ENCODE measurements around the gene ANGPTL2.

Gene ANGPTL2

GRCh38 chr9:127144670-127145445 lies 22.4 kb upstream of the ANGPTL2 start:
- Histone ChIP-seq H3K4me2 (ENCODE audit: low read depth, low read length) (no peak overlapping the region), H3K27ac (ENCODE audit: low read length) (no peak overlapping the region), H3F3A (ENCODE audit: insufficient read depth, low read length) (no peaks in the 10 kb centered on the region), H4K20me1 (ENCODE audit: insufficient read depth, low read length) (no peaks in the 10 kb centered on the region), H3K79me2 (ENCODE audit: low read length) (no peaks in the 10 kb centered on the region), H2AFZ (ENCODE audit: low read length) (no peak overlapping the region), H3K9ac (ENCODE audit: low read length) (no peak overlapping the region), H3K4me3 (ENCODE audit: low read length) (no peak overlapping the region), H3K9me2 (replicated peaks; ENCODE audit: insufficient read depth, low read length) (no peaks in the 10 kb centered on the region), H3K4me1 (ENCODE audit: low read length) (no peaks in the 10 kb centered on the region), H3K27me3 (replicated peaks; ENCODE audit: insufficient read depth, low read length) (no peaks in the 10 kb centered on the region), H3K36me3 (replicated peaks; ENCODE audit: insufficient read depth, low read length) (no peaks in the 10 kb centered on the region), H3K9me3 (replicated peaks; ENCODE audit: insufficient read depth, low read length) (no peaks in the 10 kb centered on the region)
- DNase-seq = no peak
- TF ChIP-seq CTCF (IDR thresholded peaks at IDR 0.05; ENCODE audit: low read length) = no peak
- no peak for TF ChIP-seq EZH2phosphoT487 (IDR thresholded peaks at IDR 0.05; ENCODE audit: low read length)
- no peak for TF ChIP-seq EZH2 (optimal IDR thresholded peaks at IDR 0.05; ENCODE audit: low read depth, low read length)

DNA sequence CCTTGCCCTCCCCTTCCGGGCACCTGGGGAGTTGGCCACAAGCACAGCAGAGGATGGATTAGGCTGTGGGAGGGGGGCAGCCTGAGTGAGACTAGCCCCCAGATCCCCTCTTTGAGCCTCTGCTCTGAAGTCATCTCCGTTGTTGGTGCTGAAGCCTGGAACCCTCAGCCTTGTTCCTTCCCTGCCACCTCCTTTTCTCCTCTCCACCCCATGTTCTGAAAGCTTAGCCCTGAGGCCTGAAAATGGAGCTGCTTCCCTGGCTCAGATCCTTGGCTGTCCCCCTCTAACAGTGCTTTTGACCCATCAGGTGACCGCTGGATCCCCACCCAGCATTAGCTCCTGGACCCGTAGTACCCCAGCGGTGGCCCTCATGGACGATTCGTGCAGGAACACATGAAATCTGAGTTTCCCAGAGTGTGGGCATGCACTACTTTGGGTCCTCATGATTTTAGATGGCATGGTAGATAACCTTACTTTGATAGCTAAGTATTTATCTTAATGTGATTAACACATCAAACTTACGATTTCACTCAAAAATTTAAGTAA lies 21.6 kb upstream of the ANGPTL2 start:
- H3K36me3 ChIP-seq (replicated peaks; ENCODE audit: insufficient read depth, low read length) = no peaks in the 10 kb centered on the region
- H3K9me3 ChIP-seq (replicated peaks; ENCODE audit: insufficient read depth, low read length) = no peaks in the 10 kb centered on the region
- H3F3A ChIP-seq (ENCODE audit: insufficient read depth, low read length) = no peaks in the 10 kb centered on the region
- no peaks in the 10 kb centered on the region for H3K79me2 ChIP-seq (ENCODE audit: low read length)
- no peak overlapping the region for H2AFZ ChIP-seq (ENCODE audit: low read length)
- no peaks in the 10 kb centered on the region for H3K4me1 ChIP-seq (ENCODE audit: low read length)
- no peak overlapping the region for H3K9ac ChIP-seq (ENCODE audit: low read length)
- no peaks in the 10 kb centered on the region for H3K9me2 ChIP-seq (replicated peaks; ENCODE audit: insufficient read depth, low read length)
- H3K27ac ChIP-seq (ENCODE audit: low read length) = no peak overlapping the region
- no peaks in the 10 kb centered on the region for H4K20me1 ChIP-seq (ENCODE audit: insufficient read depth, low read length)
- no peaks in the 10 kb centered on the region for H3K27me3 ChIP-seq (replicated peaks; ENCODE audit: insufficient read depth, low read length)
- H3K4me2 ChIP-seq (ENCODE audit: low read depth, low read length) = no peak overlapping the region
- DNase-seq = no peak
- TF ChIP-seq EZH2 (optimal IDR thresholded peaks at IDR 0.05; ENCODE audit: low read depth, low read length) = no peak
- no peak for TF ChIP-seq EZH2phosphoT487 (IDR thresholded peaks at IDR 0.05; ENCODE audit: low read length)
- no peak for TF ChIP-seq CTCF (IDR thresholded peaks at IDR 0.05; ENCODE audit: low read length)
- no peak overlapping the region for H3K4me3 ChIP-seq (ENCODE audit: low read length)

- Histone ChIP-seq H2AFZ (ENCODE audit: low read length) (no peak overlapping the region), H3K9me2 (replicated peaks; ENCODE audit: insufficient read depth, low read length) (no peaks in the 10 kb centered on the region), H3K27me3 (replicated peaks; ENCODE audit: insufficient read depth, low read length) (no peaks in the 10 kb centered on the region), H3K4me3 (ENCODE audit: low read length) (no peak overlapping the region), H3K4me1 (ENCODE audit: low read length) (no peaks in the 10 kb centered on the region), H3K36me3 (replicated peaks; ENCODE audit: insufficient read depth, low read length) (no peaks in the 10 kb centered on the region), H3K27ac (ENCODE audit: low read length) (no peak overlapping the region), H4K20me1 (ENCODE audit: insufficient read depth, low read length) (no peaks in the 10 kb centered on the region), H3K9me3 (replicated peaks; ENCODE audit: insufficient read depth, low read length) (no peaks in the 10 kb centered on the region), H3F3A (ENCODE audit: insufficient read depth, low read length) (no peaks in the 10 kb centered on the region), H3K79me2 (ENCODE audit: low read length) (no peaks in the 10 kb centered on the region), H3K9ac (ENCODE audit: low read length) (no peak overlapping the region), H3K4me2 (ENCODE audit: low read depth, low read length) (no peak overlapping the region)
- TF ChIP-seq CTCF (IDR thresholded peaks at IDR 0.05; ENCODE audit: low read length) = no peak
- no peak for TF ChIP-seq EZH2phosphoT487 (IDR thresholded peaks at IDR 0.05; ENCODE audit: low read length)
- TF ChIP-seq EZH2 (optimal IDR thresholded peaks at IDR 0.05; ENCODE audit: low read depth, low read length) = no peak
- DNase-seq = no peak
These were observed 20.6 kb upstream of the ANGPTL2 start for GRCh38 chr9:127142931-127143464.
